GM12873 (cell line): ENCODE data around the gene APBB3.

ENCODE experiments used
- TF ChIP-seq, protein P1 (sequence below): IDR thresholded peaks from 2 replicates; pipeline ENCODE4 v1.5.1; 2012; ENCODE audit warnings: low read depth, mild to moderate bottlenecking, moderate library complexity, low read length, control low read depth; ENCODE audit not compliant: insufficient read depth; ENCODE audit errors: missing control alignments

Gene APBB3, protein sequence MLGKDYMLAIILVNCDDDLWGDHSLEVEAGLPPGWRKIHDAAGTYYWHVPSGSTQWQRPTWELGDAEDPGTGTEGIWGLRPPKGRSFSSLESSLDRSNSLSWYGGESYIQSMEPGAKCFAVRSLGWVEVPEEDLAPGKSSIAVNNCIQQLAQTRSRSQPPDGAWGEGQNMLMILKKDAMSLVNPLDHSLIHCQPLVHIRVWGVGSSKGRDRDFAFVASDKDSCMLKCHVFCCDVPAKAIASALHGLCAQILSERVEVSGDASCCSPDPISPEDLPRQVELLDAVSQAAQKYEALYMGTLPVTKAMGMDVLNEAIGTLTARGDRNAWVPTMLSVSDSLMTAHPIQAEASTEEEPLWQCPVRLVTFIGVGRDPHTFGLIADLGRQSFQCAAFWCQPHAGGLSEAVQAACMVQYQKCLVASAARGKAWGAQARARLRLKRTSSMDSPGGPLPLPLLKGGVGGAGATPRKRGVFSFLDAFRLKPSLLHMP

DNA sequence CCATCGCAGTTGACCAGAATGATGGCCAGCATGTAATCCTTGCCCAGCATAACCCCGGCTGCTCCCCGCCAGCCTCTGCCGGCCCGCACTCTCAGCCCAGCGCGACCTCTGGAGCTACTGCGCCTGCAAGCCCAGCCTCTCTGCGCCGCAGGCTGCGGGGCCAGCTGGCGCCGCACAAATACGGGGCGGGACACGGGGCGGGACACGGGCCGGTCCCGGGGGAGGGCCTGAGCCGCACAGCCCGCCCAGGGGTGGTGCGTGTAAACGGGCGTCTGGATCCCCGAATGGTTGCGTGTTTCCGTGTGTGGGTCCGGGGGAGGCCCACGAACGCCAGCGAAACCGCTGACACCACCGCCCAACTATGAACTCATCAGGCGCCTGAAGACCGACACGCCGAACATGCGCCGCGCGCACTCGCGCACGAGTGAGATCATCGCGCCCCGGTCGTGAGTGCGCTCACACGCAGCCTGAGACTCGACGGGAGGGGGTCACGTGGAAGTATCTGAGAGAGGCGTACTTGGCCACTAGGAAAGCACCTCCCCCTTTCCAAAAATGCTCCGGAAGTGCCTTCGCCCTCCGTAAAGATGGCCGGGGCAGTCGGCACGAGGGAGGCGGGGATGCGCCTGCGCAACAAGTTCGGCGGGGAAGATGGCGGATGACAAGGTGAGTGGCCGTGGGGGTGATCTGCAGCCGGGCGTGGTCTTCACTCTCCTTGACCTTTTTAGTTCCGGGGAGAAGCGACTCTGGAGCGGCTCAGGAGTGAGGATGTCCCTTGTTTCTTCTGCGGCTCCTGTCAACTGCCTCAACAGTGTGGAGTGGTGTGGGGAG lies at the start of gene APBB3, which contains the start of gene SLC35A4:
TSS of gene APBB3 (minus strand) at position 403 of the 828 bp plus-strand sequence. CDS start at position 50, 353 bp downstream.
TSS of gene SLC35A4 (plus strand) at position 633 of the 828 bp plus-strand sequence. CDS start 2,342 bp downstream, outside the sequence.
- TF ChIP-seq, protein P1, sequence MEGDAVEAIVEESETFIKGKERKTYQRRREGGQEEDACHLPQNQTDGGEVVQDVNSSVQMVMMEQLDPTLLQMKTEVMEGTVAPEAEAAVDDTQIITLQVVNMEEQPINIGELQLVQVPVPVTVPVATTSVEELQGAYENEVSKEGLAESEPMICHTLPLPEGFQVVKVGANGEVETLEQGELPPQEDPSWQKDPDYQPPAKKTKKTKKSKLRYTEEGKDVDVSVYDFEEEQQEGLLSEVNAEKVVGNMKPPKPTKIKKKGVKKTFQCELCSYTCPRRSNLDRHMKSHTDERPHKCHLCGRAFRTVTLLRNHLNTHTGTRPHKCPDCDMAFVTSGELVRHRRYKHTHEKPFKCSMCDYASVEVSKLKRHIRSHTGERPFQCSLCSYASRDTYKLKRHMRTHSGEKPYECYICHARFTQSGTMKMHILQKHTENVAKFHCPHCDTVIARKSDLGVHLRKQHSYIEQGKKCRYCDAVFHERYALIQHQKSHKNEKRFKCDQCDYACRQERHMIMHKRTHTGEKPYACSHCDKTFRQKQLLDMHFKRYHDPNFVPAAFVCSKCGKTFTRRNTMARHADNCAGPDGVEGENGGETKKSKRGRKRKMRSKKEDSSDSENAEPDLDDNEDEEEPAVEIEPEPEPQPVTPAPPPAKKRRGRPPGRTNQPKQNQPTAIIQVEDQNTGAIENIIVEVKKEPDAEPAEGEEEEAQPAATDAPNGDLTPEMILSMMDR: no peak

DNA sequence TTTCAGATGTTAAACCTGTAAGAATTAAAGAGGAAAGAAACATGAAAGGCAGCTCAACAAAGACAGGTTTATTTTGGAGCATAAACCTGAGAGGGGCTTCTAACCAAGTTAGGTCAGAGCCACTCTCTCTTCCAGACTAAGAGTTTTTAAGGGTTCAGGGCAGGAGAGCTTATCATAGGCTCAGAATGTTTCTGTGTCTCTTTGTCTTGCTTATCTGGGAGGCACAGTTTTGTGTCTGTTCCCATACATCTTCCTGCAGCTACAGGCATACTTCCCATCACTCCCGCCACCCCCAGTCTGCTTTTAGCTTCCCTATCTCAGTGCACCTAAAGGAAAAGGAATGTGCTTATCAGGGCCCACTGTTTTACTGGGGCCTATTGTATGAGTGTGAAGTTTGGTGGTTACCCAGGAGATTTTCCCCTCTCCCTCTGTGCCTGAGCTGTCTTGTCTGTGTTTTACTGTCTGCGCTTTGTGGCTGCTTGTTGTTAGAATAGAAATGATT lies 46.7 kb upstream of the APBB3 start:
- TF ChIP-seq, protein P1: no peak

DNA sequence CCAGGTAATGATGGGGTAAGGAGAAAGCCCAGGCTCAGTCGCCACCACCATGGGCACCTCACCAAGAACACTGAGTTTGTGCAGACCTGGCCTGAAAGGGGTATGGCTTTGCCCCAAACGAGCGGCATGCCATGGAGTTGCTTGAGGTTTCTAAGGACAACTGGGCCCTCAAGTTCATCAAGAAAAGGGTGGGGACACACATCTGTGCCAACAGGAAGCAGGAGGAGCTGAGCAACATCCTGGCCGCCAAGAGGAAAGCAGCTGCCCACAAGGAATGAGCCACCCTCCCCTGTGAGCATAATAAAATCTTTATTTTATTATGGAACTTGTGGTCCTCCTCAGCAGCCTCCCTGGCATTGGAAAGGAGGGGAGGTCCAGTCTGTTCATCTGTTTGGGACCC lies 44.7 kb upstream of the APBB3 start:
- TF ChIP-seq, protein P1: no peak

DNA sequence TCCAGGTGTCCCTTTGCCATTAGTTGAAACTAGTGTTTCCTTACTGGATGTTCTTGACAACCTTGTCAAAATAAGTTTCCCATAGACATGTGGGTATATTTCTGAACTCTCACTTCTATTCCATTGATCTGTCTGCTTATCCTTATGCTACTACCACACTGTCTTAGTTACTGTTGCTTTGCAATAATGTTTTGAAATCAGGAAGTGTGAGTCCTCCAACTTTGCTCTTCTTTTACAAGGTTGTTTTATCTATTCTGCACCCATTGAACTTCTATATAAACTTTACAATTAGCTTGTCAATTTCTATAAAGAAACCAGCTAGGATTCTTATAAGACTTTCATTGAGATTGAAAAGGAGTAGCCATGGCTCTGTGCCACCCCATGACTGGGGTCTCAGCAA lies 44.3 kb upstream of the APBB3 start:
- TF ChIP-seq, protein P1: no peak

DNA sequence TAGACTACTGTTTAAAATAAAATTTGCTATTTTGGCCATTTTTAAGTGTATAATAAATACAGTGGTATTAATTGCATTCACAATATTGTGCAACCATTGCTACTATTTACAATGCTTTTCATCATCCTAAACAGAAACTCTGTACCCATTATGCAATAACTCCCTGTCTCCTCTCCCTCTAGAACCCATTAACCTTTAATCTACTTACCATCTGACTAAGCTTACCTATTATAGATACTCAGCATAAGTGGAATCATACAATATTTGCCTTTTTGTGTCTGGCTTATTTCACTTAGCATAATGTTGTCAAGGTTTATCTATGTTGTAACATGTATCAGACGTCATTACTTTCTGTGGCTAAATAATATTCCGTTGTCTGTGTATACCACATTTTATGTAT lies 42.6 kb upstream of the APBB3 start:
- TF ChIP-seq, protein P1: no peak

DNA sequence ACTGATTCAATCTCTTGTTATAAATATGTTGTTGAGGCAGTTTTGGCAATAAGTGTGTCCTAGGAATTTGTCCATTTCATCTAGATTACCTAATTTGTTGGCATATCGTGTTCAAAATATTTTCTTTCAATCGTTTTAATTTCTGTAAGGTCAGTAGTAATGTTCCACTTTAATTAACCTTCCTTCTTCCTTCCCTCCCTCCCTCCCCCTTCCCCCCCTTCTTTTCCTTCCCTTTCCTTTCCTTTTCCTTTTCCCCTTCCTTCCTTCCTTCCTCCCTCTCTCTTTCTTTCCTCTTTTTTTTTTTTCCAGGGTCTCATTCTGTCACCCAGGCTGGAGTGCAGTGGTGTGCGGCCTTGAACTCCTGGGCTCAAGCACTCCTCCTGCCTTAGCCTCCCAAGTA lies 41.5 kb upstream of the APBB3 start:
- TF ChIP-seq, protein P1: no peak

DNA sequence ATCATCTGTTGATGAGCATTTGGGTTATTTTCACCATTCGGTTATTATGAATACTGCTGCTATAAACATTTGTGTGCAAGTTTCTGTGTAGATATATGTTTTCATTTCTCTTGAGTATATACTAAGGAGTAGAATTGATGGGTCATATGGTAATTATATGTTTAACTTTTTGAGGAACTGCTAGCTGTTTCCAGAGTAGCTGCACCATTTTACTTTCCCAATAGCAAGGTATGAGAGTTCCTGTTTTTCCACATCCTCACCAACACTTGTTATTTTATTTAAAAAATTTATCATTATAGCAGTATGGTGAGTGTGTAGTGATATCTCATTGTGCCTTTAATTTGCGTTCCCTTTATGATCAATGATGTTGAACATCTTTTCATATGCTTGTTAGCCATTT lies 39.3 kb upstream of the APBB3 start:
- TF ChIP-seq, protein P1: no peak
